C4-2B (cell line): ENCODE results near the gene XPA.
A peak's percentile ranks its signal among the peaks of the same experiment; 100 is the strongest.
"Not testable (repeated sequence)": the region's sequence is repeated elsewhere in the genome, so short reads cannot be mapped to it uniquely, and the experiment has no call there.

Experiments used
- H3K27ac ChIP-seq: fragments of 450-650 bp; 2 replicates; pipeline ENCODE4 v1.5.1; 2017
- ZFX ChIP-seq: fragments of 450-650 bp; IDR thresholded peaks from 2 replicates; pipeline ENCODE4 v1.6.1; 2017
- TF ChIP-seq, protein P1 (sequence below): fragments of 450-650 bp; conservative IDR thresholded peaks from 2 replicates; pipeline ENCODE4 v1.5.1; 2017; ENCODE audit warnings: mild to moderate bottlenecking

Gene XPA

DNA sequence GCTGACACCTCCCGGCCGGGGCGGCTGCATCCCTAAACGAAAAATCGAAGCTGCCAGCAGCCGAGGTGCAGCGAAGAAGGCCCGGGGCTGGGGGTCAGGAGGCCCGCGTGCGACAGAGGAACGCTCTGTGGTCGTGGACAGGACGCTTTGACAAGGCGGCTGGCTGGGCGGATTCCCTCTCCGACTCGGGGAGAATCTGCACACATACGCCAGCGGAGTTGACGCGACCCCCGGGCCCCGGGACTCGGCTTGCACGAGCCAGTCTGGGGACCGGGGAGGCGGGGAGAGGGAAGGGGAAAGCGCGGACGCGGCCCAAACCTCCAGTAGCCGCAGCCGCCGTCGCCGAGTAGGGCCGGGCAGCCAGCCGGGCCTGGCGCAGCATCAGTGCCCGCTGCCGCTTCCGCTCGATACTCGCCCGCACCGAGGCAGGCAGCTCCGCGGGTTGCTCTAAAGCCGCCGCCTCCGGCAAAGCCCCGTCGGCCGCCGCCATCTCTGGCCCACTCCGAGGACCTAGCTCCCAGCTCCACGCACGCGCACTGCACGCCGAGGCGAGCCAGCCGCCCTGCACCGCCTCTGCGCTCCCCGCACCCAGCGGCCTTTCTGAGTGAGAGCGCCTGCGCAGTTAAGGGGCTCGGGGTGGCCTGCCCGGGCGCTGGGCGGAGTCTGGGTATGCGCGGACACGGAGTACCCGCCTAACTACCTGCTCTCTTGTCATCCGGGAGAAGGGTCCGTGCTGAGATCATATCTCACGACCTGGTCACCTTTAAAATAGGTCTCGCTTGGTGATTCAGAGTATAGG is at the start of gene XPA:
Gene XPA (minus strand): TSS at position 538 of the 799 bp plus-strand sequence. CDS start 48 bp downstream, at position 490.
- peak within 1 kb of the TSS; percentile 90 for H3K27ac ChIP-seq
- TF ChIP-seq ZFX, result peak; percentile 94
- TF ChIP-seq, protein P1, sequence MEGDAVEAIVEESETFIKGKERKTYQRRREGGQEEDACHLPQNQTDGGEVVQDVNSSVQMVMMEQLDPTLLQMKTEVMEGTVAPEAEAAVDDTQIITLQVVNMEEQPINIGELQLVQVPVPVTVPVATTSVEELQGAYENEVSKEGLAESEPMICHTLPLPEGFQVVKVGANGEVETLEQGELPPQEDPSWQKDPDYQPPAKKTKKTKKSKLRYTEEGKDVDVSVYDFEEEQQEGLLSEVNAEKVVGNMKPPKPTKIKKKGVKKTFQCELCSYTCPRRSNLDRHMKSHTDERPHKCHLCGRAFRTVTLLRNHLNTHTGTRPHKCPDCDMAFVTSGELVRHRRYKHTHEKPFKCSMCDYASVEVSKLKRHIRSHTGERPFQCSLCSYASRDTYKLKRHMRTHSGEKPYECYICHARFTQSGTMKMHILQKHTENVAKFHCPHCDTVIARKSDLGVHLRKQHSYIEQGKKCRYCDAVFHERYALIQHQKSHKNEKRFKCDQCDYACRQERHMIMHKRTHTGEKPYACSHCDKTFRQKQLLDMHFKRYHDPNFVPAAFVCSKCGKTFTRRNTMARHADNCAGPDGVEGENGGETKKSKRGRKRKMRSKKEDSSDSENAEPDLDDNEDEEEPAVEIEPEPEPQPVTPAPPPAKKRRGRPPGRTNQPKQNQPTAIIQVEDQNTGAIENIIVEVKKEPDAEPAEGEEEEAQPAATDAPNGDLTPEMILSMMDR, result no peak

DNA sequence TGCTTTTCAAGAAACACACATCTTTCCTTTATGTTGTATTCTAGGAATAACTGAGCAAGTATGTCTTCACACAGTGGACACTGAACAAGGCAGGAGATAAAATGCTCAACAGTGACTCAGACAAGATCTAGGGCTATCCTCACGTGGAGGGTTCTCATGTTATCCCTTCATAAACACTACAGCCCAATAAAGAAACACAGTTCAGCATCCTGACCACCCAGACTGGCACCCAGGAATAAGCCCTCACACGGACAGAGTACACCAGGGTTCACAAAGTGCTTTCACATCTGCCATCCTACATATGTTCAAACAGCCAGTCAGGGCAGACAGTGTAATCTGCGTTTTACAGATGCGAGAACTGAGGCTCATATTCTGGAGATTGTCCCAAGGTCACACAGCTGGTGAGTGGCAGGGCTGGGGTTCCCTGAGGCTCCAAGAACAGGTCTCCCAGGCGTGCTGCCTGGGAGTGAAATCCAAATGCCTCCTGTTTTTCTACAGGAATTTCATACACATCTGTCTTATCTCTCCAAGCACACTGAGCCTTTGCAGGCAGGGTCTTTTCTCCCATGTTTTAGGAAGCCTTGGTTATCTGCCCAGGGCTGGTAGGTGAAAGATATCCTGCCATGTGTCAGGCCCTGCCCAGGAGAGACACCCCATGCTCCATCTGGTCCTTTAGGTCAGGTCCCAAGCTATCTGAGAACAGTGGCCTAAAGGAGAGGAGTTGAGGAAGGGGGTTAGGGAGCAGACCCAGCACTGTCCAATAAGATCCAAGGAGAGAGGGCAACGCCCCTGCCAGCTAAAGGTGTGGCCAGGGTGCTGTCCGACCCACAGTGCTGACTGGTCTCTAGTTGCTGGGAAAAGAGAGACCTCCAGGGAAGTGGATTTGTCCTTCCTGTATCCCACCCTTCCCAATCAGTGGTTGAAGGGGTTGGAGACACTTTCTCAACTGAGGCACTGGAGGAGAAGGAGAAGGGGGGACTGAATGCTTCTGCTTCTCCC is 47.9 kb upstream of the XPA start:
- TF ChIP-seq, protein P1, result no peak
- no peak for TF ChIP-seq ZFX

DNA sequence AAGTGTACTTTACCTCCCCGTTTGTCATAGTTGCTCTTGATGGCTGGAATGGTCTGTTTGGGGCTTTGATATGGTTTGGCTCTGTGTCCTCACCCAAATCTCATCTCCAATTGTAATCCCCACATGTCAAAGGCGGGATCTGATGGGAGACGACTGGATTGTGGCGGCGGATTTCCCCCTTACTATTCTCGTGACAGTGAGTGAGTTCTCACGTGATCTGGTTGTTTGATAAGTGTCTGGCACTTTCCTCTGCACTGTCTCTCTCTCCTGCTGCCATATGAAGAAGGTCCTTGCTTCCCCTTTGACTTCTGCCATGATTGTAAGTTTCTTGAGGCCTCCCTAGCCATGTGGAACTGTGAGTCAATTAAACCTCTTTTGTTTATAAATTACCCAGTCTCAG is 46.9 kb upstream of the XPA start:
- not testable (repeated sequence) for H3K27ac ChIP-seq

More for the DNA sequence above, 47.9 kb upstream of the XPA start:
- H3K27ac ChIP-seq, result no peak overlapping the region

DNA sequence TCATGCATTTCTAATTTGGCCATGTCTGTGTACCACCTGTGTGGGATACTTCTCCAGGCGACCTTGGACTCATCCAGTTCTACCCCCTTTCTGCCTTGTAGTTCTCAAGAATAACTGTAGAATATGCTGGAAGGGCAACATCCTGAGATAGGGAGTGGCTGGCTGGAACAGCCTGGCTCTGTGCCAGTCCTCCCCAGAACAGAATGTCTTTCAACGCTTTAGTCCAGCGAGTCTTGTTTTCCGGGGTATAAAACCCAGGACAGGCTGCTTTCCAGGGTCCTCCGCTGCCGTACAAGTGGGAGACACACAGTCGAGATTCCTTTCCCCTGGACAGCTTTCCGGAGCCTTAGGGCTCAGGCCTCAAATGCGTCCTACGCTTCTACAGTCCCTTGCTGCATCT is 45.4 kb upstream of the XPA start:
- H3K27ac ChIP-seq, result no peak overlapping the region
- TF ChIP-seq, protein P1, result no peak
- no peak for TF ChIP-seq ZFX

DNA sequence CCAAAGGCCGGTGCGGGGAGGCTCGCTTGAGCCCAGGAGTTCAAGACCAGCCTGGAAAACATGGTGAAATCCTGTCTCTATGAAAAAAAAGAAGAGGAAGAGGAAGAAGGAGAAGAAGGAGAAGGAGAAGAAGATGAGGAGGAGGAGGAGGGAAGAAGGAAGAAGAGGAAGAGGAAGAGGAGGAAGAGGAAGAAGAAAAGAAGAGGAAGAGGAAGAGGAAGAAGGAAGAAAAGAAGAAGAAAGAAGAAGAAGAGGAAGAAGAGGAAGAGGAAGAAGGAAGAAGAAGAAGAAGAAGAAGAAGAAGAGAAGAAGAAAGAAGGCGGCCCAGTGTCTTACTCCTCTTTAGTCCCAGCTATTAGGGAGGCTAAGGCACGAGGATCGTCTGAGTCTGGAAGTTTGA is 44.8 kb upstream of the XPA start:
- no peak overlapping the region for H3K27ac ChIP-seq
- TF ChIP-seq, protein P1, result no peak

DNA sequence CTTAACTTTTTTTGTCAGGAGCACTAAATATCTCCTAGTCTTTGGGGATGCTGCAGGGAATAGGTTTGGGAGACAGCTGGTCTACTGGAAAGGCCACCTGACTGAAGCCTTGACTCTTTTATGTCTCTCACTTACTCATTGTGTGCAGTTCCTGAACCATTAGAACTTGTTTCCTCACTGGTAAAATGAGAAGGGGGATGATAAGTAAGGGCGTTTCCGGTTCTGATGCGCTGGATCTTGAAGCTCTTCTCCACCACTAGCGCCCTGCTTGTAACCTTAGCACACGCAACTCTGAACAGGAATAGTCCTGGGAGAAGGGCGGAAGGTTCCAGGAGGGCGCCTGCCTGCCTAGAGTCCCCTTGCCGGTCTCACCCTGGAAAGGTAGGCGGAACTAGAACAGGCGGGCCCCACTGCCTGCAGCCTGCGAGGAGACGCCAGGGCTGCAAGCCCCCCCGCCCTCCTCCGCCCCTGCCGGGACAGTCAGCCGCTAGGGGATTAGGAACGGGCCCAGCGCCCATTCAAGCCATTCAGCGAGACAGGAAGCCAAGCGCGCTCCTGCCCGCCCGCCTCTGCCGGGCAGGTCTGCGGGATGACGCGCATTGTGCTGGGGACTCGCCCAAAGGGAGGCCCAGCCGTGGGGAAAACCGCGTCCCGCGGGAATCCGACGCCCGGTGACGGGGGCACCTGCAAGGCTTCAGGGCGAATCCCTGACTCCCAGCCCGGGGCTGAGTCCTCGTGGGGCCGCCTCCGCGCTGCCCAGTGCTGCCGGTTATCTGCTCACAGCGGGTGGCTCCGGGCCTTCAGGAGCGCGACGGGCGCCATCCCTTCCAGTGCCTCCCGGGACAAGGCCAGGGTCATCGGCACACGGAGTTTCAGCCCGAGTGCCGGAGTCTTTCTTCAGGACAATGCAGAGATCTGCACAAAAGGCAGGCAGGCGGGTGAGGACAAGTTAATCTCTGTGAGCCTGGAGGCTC is 44.0 kb upstream of the XPA start:
- TF ChIP-seq, protein P1, result no peak
- no peak for TF ChIP-seq ZFX
- H3K27ac ChIP-seq, result no peak overlapping the region

DNA sequence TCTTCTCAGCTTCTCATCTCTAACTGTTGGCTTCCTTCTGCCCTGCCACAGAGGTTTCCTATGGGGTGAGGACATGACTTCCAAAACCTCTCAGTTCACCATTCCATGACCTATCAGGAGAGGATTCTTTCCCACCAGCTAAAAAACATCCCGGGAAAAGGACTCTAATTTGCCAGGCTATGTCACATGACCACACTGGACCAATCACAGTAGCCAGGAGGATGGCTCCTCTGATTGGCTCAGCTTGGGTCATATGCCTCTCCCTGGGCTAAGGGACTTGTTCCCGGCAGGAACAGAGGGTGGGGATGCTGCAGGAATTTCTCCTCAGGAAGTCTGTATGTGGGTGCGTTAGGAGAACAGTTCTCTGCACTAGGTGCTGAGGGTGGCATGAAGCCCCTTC is 40.3 kb upstream of the XPA start:
- no peak for TF ChIP-seq ZFX
- TF ChIP-seq, protein P1, result no peak
- H3K27ac ChIP-seq, result no peak overlapping the region
